ENCODE data around the gene TPM1.

The TPM1 gene

DNA sequence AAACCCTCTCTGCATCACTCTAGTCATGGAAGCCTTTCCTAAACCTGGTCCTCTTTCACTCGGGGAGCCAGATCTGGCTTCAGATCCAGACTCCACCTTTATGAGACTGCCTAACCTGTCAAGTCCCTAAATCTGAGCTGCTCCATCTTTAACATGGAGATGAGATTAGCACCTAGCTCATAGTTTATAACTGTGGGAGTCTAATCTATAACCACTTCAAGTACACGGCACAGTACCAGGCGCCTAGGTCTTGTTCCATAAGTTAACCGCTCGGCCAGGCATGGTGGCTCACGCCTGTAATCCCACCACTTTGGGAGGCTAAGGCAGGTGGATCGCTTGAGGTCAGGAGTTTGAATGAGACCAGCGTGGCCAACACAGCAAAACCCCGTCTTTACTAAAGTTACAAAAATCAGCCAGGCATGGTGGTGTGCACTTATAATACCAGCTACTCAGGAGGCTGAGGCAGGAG lies 30.3 kb downstream of the TPM1 start:
- TF ChIP-seq POLR2AphosphoS5 (IDR thresholded peaks at IDR 0.05; ENCODE audit: low read depth, low read length) (no peak), FOXP2 (optimal IDR thresholded peaks at IDR 0.05; ENCODE audit: borderline replicate concordance, extremely low read depth, extremely low read length, insufficient read depth) (no peak), TAF1 (IDR thresholded peaks at IDR 0.05; ENCODE audit: borderline replicate concordance, insufficient read depth, low read length) (no peak), SIN3A (IDR thresholded peaks at IDR 0.05; ENCODE audit: borderline replicate concordance, insufficient read depth, low read length) (no peak)
- TF ChIP-seq, protein P1, sequence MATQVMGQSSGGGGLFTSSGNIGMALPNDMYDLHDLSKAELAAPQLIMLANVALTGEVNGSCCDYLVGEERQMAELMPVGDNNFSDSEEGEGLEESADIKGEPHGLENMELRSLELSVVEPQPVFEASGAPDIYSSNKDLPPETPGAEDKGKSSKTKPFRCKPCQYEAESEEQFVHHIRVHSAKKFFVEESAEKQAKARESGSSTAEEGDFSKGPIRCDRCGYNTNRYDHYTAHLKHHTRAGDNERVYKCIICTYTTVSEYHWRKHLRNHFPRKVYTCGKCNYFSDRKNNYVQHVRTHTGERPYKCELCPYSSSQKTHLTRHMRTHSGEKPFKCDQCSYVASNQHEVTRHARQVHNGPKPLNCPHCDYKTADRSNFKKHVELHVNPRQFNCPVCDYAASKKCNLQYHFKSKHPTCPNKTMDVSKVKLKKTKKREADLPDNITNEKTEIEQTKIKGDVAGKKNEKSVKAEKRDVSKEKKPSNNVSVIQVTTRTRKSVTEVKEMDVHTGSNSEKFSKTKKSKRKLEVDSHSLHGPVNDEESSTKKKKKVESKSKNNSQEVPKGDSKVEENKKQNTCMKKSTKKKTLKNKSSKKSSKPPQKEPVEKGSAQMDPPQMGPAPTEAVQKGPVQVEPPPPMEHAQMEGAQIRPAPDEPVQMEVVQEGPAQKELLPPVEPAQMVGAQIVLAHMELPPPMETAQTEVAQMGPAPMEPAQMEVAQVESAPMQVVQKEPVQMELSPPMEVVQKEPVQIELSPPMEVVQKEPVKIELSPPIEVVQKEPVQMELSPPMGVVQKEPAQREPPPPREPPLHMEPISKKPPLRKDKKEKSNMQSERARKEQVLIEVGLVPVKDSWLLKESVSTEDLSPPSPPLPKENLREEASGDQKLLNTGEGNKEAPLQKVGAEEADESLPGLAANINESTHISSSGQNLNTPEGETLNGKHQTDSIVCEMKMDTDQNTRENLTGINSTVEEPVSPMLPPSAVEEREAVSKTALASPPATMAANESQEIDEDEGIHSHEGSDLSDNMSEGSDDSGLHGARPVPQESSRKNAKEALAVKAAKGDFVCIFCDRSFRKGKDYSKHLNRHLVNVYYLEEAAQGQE (IDR thresholded peaks at IDR 0.05; ENCODE audit: insufficient read depth in 1 of 2, low read depth in 2 of 2, low read length in 2 of 2), result no peak

DNA sequence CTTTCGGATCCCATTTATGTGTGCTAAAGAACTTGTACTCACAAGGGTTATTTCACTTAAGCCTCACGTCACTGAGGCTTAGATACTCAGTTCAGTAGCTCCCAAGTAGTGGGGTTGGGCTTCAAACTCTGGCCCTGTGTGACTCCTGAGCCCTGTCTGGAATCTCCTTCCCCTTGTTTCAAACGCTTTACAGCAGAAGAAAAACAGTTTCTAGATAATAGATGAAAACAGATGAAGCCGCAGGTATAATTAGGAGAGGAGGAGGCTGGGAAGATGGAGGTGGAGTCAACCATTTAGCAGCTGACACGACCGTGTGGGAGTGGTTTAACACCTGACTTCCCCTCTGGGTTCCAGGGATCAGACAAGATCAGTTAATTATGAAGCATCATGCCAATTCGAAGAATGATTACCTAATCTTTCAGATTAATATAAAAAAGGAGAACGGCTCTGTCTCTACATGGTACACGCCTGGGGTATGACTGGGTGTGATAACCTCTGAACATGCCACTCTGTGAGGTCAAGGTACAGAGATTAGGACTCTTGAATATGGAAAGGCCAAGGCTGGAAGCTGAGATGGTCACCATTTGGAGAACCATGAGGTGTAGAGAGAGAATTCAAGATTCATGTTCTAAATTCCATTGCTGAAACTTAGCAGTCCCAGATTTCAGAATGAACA lies 31.1 kb downstream of the TPM1 start:
- TF ChIP-seq SIN3A (IDR thresholded peaks at IDR 0.05; ENCODE audit: borderline replicate concordance, insufficient read depth, low read length), result no peak
- TF ChIP-seq, protein P1 (IDR thresholded peaks at IDR 0.05; ENCODE audit: insufficient read depth in 1 of 2, low read depth in 2 of 2, low read length in 2 of 2), result no peak
- TF ChIP-seq POLR2AphosphoS5 (IDR thresholded peaks at IDR 0.05; ENCODE audit: low read depth, low read length), result no peak
- no peak for TF ChIP-seq FOXP2 (optimal IDR thresholded peaks at IDR 0.05; ENCODE audit: borderline replicate concordance, extremely low read depth, extremely low read length, insufficient read depth)
- TF ChIP-seq TAF1 (IDR thresholded peaks at IDR 0.05; ENCODE audit: borderline replicate concordance, insufficient read depth, low read length), result no peak

DNA sequence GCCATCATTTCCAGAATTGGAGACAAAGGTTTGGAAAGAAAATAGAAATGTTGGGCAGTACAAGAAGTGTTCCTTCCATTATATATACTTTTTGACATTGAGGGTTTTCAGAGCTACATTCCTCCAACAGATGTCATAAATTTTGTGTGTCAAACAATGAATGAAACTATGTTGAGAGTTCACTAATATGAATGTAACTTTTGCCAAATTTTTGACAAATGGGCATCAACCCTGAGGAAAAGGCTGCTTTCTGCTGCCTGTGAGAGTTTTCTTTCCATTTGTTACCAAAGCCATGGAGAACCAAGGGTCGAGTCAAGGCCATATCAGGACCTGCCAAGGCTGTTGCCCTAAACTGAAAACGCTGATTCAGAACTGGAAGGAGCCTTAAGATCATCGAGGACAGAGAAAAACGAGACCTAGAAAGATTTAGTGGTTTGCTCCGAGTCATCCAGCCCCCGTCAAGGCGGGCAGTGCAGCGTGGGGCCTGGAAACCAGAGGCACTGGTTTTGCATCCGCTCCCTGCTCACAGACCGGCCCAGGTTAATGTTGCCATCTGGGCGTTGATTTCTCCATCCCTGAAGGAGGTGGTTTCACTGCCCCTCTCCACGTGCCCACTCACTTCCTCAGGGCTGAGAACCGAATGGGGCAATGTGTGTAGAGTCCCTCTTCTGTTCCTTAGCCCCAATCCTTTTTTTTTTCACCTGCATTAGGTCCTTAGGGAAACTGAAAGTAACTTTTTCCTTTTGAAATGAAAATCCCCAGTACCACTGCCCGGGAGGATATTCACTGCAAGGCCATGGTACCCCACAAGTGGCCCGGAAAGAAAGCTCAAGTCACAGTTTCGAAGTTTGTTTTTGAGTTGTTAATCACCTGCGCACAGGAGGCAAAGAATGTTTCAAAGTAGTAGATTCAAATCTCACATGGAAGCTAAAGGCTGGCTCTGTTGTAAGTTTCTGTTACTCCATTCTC lies 32.8 kb downstream of the TPM1 start:
- no peak for TF ChIP-seq SIN3A (IDR thresholded peaks at IDR 0.05; ENCODE audit: borderline replicate concordance, insufficient read depth, low read length)
- no peak for TF ChIP-seq POLR2AphosphoS5 (IDR thresholded peaks at IDR 0.05; ENCODE audit: low read depth, low read length)
- TF ChIP-seq, protein P1 (IDR thresholded peaks at IDR 0.05; ENCODE audit: insufficient read depth in 1 of 2, low read depth in 2 of 2, low read length in 2 of 2), result no peak
- TF ChIP-seq TAF1 (IDR thresholded peaks at IDR 0.05; ENCODE audit: borderline replicate concordance, insufficient read depth, low read length), result no peak

DNA sequence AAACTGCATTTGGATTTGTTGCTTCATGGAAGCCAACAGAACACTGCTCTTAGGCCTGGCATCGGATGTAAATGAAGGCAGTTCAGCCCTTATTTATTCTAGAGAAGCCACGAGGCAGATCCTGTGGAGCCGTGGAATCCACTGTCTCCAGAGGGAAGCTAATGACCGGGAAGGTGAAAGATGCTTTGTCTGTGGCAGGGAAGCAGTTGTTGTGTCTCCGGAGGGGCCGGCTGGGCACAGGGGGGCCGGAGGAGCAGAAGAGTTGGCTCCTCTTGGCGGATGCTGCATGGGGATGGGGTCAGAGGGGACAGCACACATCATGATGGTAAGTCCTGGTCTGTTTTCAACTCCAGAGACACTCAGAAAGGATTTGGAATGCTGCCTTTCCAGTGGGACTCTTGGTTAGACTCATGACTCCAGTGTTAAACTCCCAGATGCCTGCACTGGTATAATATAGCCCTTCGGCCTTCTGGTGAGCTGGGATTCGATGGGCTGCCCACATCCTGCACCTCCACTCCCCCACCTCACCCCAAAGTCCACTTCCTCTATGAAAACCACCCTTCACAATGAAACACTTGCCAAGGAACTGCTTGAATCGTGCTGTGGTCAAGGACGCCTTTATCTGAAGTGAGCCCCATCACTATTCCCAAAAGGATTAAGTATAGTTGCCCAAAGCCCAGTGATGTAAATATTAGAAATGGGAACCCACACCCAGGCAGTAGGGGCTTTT lies 33.6 kb downstream of the TPM1 start:
- TF ChIP-seq POLR2AphosphoS5 (IDR thresholded peaks at IDR 0.05; ENCODE audit: low read depth, low read length), result no peak
- TF ChIP-seq SIN3A (IDR thresholded peaks at IDR 0.05; ENCODE audit: borderline replicate concordance, insufficient read depth, low read length), result no peak
- no peak for TF ChIP-seq TAF1 (IDR thresholded peaks at IDR 0.05; ENCODE audit: borderline replicate concordance, insufficient read depth, low read length)
- TF ChIP-seq FOXP2 (optimal IDR thresholded peaks at IDR 0.05; ENCODE audit: borderline replicate concordance, extremely low read depth, extremely low read length, insufficient read depth), result no peak
- TF ChIP-seq, protein P1 (IDR thresholded peaks at IDR 0.05; ENCODE audit: insufficient read depth in 1 of 2, low read depth in 2 of 2, low read length in 2 of 2), result no peak

All from PFSK-1 (cell line).